ENCODE data around the gene RNF182.

DNA sequence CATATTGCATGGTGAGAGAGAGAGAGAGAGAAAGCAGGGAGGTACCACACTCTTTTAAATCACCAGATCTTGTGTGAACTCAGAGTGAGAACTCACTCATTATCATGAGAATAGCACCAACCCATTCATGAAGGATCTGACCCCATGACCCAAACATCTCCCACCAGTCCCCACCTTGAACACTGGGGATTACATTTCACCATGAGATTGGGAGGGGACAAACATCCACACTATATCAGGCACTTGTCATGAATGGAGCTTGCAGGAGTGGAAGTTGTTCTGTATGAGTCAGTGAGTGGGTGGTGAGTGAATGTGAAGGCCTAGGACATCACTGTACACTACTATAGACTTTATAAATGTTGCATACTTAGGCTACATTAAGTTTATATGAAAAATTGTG, 47.7 kb upstream of the RNF182 start:
- TF ChIP-seq POLR2A (IDR thresholded peaks at IDR 0.05; ENCODE audit: low read depth, low read length) (no peak), TAF1 (IDR thresholded peaks at IDR 0.05; ENCODE audit: low read depth, low read length) (no peak), POLR2AphosphoS5 (IDR thresholded peaks at IDR 0.05; ENCODE audit: low read depth, low read length) (no peak), POU2F2 (IDR thresholded peaks at IDR 0.05; ENCODE audit: low read depth, low read length) (no peak), SPI1 (IDR thresholded peaks at IDR 0.05; ENCODE audit: low read depth, low read length) (no peak), PAX5 (IDR thresholded peaks at IDR 0.05; ENCODE audit: insufficient read depth, low read length, severe bottlenecking) (no peak)

Measured in GM12891 (cell line).